Astrocyte (in vitro differentiated cells and primary cell): Measurements from ENCODE around the gene IMPA2. TPM values are rescaled to one million over a fixed set of nuclear protein-coding genes. Genes with fewer than 3 reads are reported as not detected.

Experiments used
- DNase-seq: peaks from one replicate; pipeline ENCODE4 v3.0.0-alpha.2; 2010; ENCODE audit warnings: low read depth
- FAIRE-seq: peaks from 2 replicates; lab custom pipeline; 2011; peaks lifted over from hg19 to GRCh38; lab: Jason Lieb, UNC
- H2AFZ ChIP-seq: 2 replicates; pipeline ENCODE4 v1.6.0; 2012; ENCODE audit warnings: low read depth, low read length, inconsistent platforms
- H3K27ac ChIP-seq: 2 replicates; pipeline ENCODE4 v1.5.1; 2011; ENCODE audit warnings: low read depth, low read length, inconsistent platforms
- H3K27me3 ChIP-seq: 2 replicates; pipeline ENCODE4 v1.6.0; 2011; ENCODE audit warnings: low read length, inconsistent platforms; ENCODE audit not compliant: insufficient read depth
- H3K36me3 ChIP-seq: 2 replicates; pipeline ENCODE4 v1.5.1; 2011; ENCODE audit warnings: low read length, inconsistent platforms; ENCODE audit not compliant: insufficient read depth
- H3K4me1 ChIP-seq: 2 replicates; pipeline ENCODE4 v1.5.1; 2011; ENCODE audit warnings: low read length, inconsistent platforms; ENCODE audit not compliant: insufficient read depth
- H3K4me2 ChIP-seq: 2 replicates; pipeline ENCODE4 v1.6.0; 2012; ENCODE audit warnings: low read length, inconsistent platforms
- H3K4me3 ChIP-seq: 2 replicates; pipeline ENCODE4 v1.5.1; 2011; ENCODE audit warnings: low read depth, mild to moderate bottlenecking, low read length, inconsistent platforms; ENCODE audit not compliant: insufficient read depth
- H3K79me2 ChIP-seq: 2 replicates; pipeline ENCODE4 v1.6.0; 2012; ENCODE audit warnings: mild to moderate bottlenecking, low read length, inconsistent platforms; ENCODE audit not compliant: insufficient read depth
- H3K9ac ChIP-seq: 2 replicates; pipeline ENCODE4 v1.6.0; 2012; ENCODE audit warnings: mild to moderate bottlenecking, low read length, inconsistent platforms
- H3K9me3 ChIP-seq: 2 replicates; pipeline ENCODE4 v1.5.1; 2012; ENCODE audit warnings: low read depth, mild to moderate bottlenecking, low read length, inconsistent platforms; ENCODE audit not compliant: insufficient read depth
- H4K20me1 ChIP-seq: 2 replicates; pipeline ENCODE4 v1.6.0; 2012; ENCODE audit warnings: low read length, inconsistent platforms; ENCODE audit not compliant: insufficient read depth
- H3K27ac Mint-ChIP-seq: one replicate; pipeline ENCODE4 v1.8.0; 2021; ENCODE audit warnings: mild to moderate bottlenecking, mixed read lengths; ENCODE audit not compliant: unreplicated experiment
- H3K27me3 Mint-ChIP-seq: one replicate; pipeline ENCODE4 v1.8.0; 2021; ENCODE audit warnings: low read depth, mixed read lengths; ENCODE audit not compliant: unreplicated experiment
- H3K36me3 Mint-ChIP-seq: one replicate; pipeline ENCODE4 v1.8.0; 2021; ENCODE audit warnings: low read depth, mixed read lengths; ENCODE audit not compliant: unreplicated experiment
- H3K4me1 Mint-ChIP-seq: one replicate; pipeline ENCODE4 v1.8.0; 2021; ENCODE audit warnings: low read depth, mixed read lengths; ENCODE audit not compliant: unreplicated experiment
- H3K4me3 Mint-ChIP-seq: one replicate; pipeline ENCODE4 v1.8.0; 2021; ENCODE audit warnings: mild to moderate bottlenecking, moderate library complexity, mixed read lengths; ENCODE audit not compliant: unreplicated experiment
- H3K9me3 Mint-ChIP-seq: one replicate; pipeline ENCODE4 v1.8.0; 2021; ENCODE audit warnings: mild to moderate bottlenecking, mixed read lengths; ENCODE audit not compliant: unreplicated experiment
- EZH2 ChIP-seq: IDR thresholded peaks from 2 replicates; pipeline ENCODE4 v1.6.1; 2012; ENCODE audit warnings: mild to moderate bottlenecking, low read length, inconsistent platforms; ENCODE audit not compliant: insufficient read depth
- total RNA-seq: library from RNA; stranded (reverse); gene quantifications from 2 replicates; pipeline ENCODE4 v1.2.1, GENCODE V29; 2021
- TF ChIP-seq, protein P1 (sequence below): IDR thresholded peaks from 2 replicates; pipeline ENCODE4 v1.5.1; 2011; ENCODE audit warnings: low read depth, mild to moderate bottlenecking, inconsistent platforms, low read length, moderate library complexity; ENCODE audit not compliant: insufficient read depth

The IMPA2 gene
- total RNA-seq, 1 donor from 2014 or later, result 4.8 TPM

DNA sequence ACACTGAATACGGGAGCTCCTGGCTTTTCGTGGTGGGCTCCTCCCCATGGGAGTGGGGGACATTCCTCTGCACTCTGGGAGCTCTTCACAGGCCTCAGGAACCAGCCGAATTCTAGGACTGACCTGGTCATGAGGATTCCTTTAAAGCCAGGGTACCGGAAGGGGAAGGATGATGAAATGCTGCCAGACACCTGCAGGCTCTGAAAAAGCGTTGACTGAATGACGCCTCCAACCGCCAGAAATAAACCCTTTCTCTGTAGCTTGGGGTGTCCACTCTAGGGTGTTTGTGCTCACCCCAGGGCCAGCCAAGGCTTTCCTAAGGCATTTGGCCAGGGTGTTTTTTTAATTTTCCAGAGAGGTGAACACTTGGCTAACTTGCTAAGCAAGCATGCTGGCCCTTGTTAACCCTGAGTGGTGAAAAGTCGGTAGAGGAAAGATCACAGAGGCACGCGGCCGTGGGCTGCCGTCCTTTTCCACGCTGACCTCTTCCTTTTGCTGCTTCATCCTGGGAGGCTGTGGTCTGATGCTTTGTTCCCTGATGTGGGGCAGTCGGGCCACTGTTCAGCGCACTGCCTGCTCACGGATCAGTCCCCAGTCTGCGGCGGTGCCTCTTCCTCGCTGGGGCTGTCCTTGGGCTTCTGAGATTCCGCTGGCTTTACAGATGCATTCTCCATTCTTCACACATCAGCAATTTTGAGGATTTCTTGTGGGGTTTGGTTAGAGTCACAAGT is 32.0 kb downstream of the IMPA2 start:
- Mint-ChIP-seq H3K27ac (no peak overlapping the region), H3K4me1 (peaks cover 12% of the 10 kb centered on the region), H3K9me3 (no peaks in the 10 kb centered on the region), H3K27me3 (peaks cover 13% of the 10 kb centered on the region), H3K4me3 (no peak overlapping the region), H3K36me3 (no peaks in the 10 kb centered on the region)
- H2AFZ ChIP-seq, result no peak overlapping the region
- FAIRE-seq, result no peak
- DNase-seq, result peak; percentile 35
- H4K20me1 ChIP-seq, result no peaks in the 10 kb centered on the region
- H3K36me3 ChIP-seq, result no peaks in the 10 kb centered on the region
- TF ChIP-seq, protein P1, sequence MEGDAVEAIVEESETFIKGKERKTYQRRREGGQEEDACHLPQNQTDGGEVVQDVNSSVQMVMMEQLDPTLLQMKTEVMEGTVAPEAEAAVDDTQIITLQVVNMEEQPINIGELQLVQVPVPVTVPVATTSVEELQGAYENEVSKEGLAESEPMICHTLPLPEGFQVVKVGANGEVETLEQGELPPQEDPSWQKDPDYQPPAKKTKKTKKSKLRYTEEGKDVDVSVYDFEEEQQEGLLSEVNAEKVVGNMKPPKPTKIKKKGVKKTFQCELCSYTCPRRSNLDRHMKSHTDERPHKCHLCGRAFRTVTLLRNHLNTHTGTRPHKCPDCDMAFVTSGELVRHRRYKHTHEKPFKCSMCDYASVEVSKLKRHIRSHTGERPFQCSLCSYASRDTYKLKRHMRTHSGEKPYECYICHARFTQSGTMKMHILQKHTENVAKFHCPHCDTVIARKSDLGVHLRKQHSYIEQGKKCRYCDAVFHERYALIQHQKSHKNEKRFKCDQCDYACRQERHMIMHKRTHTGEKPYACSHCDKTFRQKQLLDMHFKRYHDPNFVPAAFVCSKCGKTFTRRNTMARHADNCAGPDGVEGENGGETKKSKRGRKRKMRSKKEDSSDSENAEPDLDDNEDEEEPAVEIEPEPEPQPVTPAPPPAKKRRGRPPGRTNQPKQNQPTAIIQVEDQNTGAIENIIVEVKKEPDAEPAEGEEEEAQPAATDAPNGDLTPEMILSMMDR, result no peak
- TF ChIP-seq EZH2, result no peak
- peaks cover 2% of the 10 kb centered on the region for H3K27me3 ChIP-seq
- peaks cover 6% of the 10 kb centered on the region for H3K4me1 ChIP-seq
- H3K4me3 ChIP-seq, result no peak overlapping the region
- no peaks in the 10 kb centered on the region for H3K79me2 ChIP-seq
- H3K4me2 ChIP-seq, result no peak overlapping the region
- H3K27ac ChIP-seq, result no peak overlapping the region
- H3K9me3 ChIP-seq, result no peaks in the 10 kb centered on the region
- H3K9ac ChIP-seq, result no peak overlapping the region

DNA sequence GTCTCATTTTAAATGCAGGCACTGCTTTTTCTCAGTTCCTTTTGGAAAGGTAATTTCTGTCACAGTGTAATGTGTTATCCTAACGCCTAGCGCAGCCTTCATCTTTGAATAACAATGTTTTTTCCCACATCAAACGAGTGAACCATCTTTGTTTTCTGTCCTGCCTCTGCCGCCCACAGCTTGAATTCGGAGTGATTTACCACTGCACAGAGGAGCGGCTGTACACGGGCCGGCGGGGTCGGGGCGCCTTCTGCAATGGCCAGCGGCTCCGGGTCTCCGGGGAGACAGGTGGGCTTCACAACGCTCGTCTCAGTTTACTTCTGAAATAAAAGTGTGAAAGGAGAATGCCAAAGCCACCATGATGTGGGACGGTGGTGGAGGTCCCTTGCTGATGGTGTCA is 32.8 kb downstream of the IMPA2 start:
- no peaks in the 10 kb centered on the region for H3K36me3 Mint-ChIP-seq
- no peaks in the 10 kb centered on the region for H4K20me1 ChIP-seq
- no peaks in the 10 kb centered on the region for H3K9me3 ChIP-seq
- no peak for DNase-seq
- H3K27ac Mint-ChIP-seq, result no peak overlapping the region
- no peak overlapping the region for H3K4me3 Mint-ChIP-seq
- H3K27me3 ChIP-seq, result peaks cover 2% of the 10 kb centered on the region
- peak overlapping the region; percentile 9 for H3K4me2 ChIP-seq
- no peaks in the 10 kb centered on the region for H3K36me3 ChIP-seq
- H3K27me3 Mint-ChIP-seq, result peaks cover 13% of the 10 kb centered on the region
- H3K4me1 ChIP-seq, result peaks cover 6% of the 10 kb centered on the region
- no peaks in the 10 kb centered on the region for H3K9me3 Mint-ChIP-seq
- no peak overlapping the region for H3K9ac ChIP-seq
- no peak for TF ChIP-seq EZH2
- TF ChIP-seq, protein P1, result no peak
- no peak overlapping the region for H3K4me3 ChIP-seq
- H2AFZ ChIP-seq, result no peak overlapping the region
- H3K27ac ChIP-seq, result no peak overlapping the region
- no peak for FAIRE-seq
- H3K4me1 Mint-ChIP-seq, result peaks cover 12% of the 10 kb centered on the region
- no peaks in the 10 kb centered on the region for H3K79me2 ChIP-seq
